Thyroid gland (tissue), 4 donors: ENCODE data around the gene IFT25. TPM values are rescaled to one million over a fixed set of nuclear protein-coding genes. Genes with fewer than 3 reads are reported as not detected.

ENCODE experiments used
- DNase-seq, 2 donors: peaks; one replicate each; pipeline ENCODE4 v3.0.0-alpha.2; 2019
- H3K27ac ChIP-seq, 3 donors: fragments of 200-600 bp; sonication (generic); 1 replicate in 2 of 3; 2 replicates in 1 of 3; pipeline ENCODE4 v1.5.1; 2016 to 2019; ENCODE audit warnings: mild to moderate bottlenecking in 1 of 3, moderate library complexity in 1 of 3
- H3K27me3 ChIP-seq: fragments of 200-600 bp; sonication (generic); one replicate; pipeline ENCODE4 v1.5.1; 2019
- H3K36me3 ChIP-seq, 2 donors: fragments of 200-600 bp; sonication (generic); one replicate each; pipeline ENCODE4 v1.5.1; 2016 to 2019
- H3K4me1 ChIP-seq, 2 donors: fragments of 200-600 bp; sonication (generic); one replicate each; pipeline ENCODE4 v1.5.1; 2017 to 2019
- H3K4me3 ChIP-seq, 3 donors: fragments of 200-600 bp; sonication (generic); replicated peaks in 1 of 3; 1 replicate in 2 of 3; 2 replicates in 1 of 3; pipeline ENCODE4 v1.5.1; 2016; ENCODE audit warnings: mild to moderate bottlenecking in 1 of 3
- H3K9me3 ChIP-seq: fragments of 200-600 bp; sonication (generic); one replicate; pipeline ENCODE4 v1.5.1; 2017
- POLR2A ChIP-seq, 2 donors: fragments of 450-650 bp; IDR thresholded peaks; one replicate each; pipeline ENCODE4 v1.6.1; 2017; ENCODE audit warnings: antibody characterized with exemption in 2 of 2, mild to moderate bottlenecking in 2 of 2, moderate library complexity in 1 of 2
- WGBS, 2 donors: methylation state at CpG; one replicate each; pipeline ENCODE4 v1.1.5; 2017; 5-methylcytosine and 5-hydroxymethylcytosine counted together
- intact Hi-C: fragments of 100-400 bp; cut with DNase I; formaldehyde crosslinking; loops from one replicate; pipeline ENCODE4 v1.15.1; 2023
- total RNA-seq, 4 donors: library from RNA; depleted of rRNA; stranded (reverse); fragments of >200 nt; gene quantifications; one replicate each; pipeline ENCODE4 v1.2.3, GENCODE V29; 2016
- TF ChIP-seq, protein P1 (sequence below), 6 experiments: fragments of 200-600 bp in 3 of 6; fragments of 450-650 bp in 3 of 6; sonication (generic) in 3 of 6; IDR thresholded peaks; one replicate each; pipeline ENCODE4 v1.5.1; 2016 to 2019; ENCODE audit warnings: antibody characterized with exemption in 6 of 6, mild to moderate bottlenecking in 2 of 6, inconsistent platforms in 1 of 6, moderate library complexity in 1 of 6

The IFT25 gene
- total RNA-seq, 4 donors from 2014 or later, result 42.4 to 116 (median 77.7) TPM

DNA sequence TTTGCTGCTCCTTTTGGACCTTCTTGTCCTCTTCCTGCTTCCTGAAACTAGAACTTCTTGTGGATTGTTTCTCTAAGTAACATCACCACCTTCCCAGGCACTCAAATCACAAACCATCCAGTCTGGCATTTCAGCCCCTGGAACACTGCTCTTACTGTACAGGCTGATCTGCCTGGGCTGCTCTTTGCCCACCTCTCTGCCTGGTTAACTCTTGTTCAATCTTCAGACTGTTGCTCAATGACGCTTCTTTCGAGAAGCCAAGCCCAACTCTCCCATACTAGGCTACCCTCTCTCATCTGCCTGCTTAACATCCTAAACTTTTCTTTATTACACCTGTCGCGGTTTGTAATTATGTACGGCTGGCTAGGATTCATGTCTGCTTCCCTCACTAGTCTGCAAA is 50.9 kb downstream of the IFT25 start:
- TF ChIP-seq POLR2A (IDR thresholded peaks at IDR 0.05), result no peak
- TF ChIP-seq, protein P1, sequence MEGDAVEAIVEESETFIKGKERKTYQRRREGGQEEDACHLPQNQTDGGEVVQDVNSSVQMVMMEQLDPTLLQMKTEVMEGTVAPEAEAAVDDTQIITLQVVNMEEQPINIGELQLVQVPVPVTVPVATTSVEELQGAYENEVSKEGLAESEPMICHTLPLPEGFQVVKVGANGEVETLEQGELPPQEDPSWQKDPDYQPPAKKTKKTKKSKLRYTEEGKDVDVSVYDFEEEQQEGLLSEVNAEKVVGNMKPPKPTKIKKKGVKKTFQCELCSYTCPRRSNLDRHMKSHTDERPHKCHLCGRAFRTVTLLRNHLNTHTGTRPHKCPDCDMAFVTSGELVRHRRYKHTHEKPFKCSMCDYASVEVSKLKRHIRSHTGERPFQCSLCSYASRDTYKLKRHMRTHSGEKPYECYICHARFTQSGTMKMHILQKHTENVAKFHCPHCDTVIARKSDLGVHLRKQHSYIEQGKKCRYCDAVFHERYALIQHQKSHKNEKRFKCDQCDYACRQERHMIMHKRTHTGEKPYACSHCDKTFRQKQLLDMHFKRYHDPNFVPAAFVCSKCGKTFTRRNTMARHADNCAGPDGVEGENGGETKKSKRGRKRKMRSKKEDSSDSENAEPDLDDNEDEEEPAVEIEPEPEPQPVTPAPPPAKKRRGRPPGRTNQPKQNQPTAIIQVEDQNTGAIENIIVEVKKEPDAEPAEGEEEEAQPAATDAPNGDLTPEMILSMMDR (IDR thresholded peaks at IDR 0.05), result no peak
- WGBS, 2 donors, result 58 to 82% methylated on average over 5 of the region's 5 CpGs
- Histone ChIP-seq H3K27ac (peak overlapping the region; percentile 42 to 91 (median 78)), H3K36me3 (no peaks in the 10 kb centered on the region), H3K4me1 (peaks cover 19 to 41% of the 10 kb centered on the region in 2 donors), H3K4me3 (peak overlapping the region; percentile 12 to 34 (median 20)), H3K9me3 (no peaks in the 10 kb centered on the region), H3K27me3 (no peaks in the 10 kb centered on the region)
- intact Hi-C loops, result no loop called here
- DNase-seq, result peak in 1 of 2 donors; percentile 27

GRCh38 chr1:53893999-53894636 is 51.4 kb downstream of the IFT25 start, which contains the start of gene DIO1:
Gene DIO1 (plus strand): TSS chr1:53894187. CDS start chr1:53894211, 24 bp downstream.
- intact Hi-C loops, result no loop called here
- H3K4me3 ChIP-seq, result peak within 1 kb of the TSS; percentile 12 to 34 (median 20)
- peak in 1 of 2 donors; percentile 80 for TF ChIP-seq POLR2A (IDR thresholded peaks at IDR 0.05)
- TF ChIP-seq, protein P1 (IDR thresholded peaks at IDR 0.05), result no peak
- no peaks in the 10 kb centered on the region for H3K36me3 ChIP-seq
- peak; percentile 87 to 90 for DNase-seq
- H3K9me3 ChIP-seq, result no peaks in the 10 kb centered on the region
- peaks cover 18 to 37% of the 10 kb centered on the region in 2 donors for H3K4me1 ChIP-seq
- peak within 1 kb of the TSS; percentile 43 to 91 (median 78) for H3K27ac ChIP-seq
- 45 to 57% methylated on average over 10 to 14 of the region's 14 CpGs for WGBS, 2 donors
- no peaks in the 10 kb centered on the region for H3K27me3 ChIP-seq

DNA sequence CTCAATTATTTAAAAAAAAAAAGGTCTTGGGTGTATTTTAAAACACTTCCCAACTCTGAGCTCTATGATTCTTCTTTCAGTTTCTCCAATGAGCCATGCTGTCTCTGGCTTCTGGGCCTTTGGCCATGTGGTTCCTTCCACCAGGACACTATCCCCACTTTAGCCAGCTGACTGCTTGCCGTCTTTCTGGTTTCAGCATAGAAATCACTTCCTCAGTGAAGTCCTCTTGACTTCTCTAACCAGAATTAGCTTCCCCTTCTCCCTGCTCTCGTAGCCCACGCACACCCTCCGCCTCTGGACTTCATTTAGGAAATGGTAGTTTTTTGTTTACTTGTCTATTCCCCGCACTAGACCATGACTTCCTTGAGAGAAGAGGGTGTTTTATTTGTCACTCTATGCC is 52.6 kb downstream of the IFT25 start:
- H3K36me3 ChIP-seq, result no peaks in the 10 kb centered on the region
- 76 to 79% methylated on average over 5 of the region's 5 CpGs for WGBS, 2 donors
- H3K4me1 ChIP-seq, result peaks cover 13 to 36% of the 10 kb centered on the region in 2 donors
- no peak for TF ChIP-seq POLR2A (IDR thresholded peaks at IDR 0.05)
- TF ChIP-seq, protein P1 (IDR thresholded peaks at IDR 0.05), result no peak
- intact Hi-C loops, result no loop called here
- no peak overlapping the region for H3K4me3 ChIP-seq
- no peaks in the 10 kb centered on the region for H3K9me3 ChIP-seq
- H3K27me3 ChIP-seq, result no peaks in the 10 kb centered on the region
- peak overlapping the region; percentile 43 to 91 (median 78) for H3K27ac ChIP-seq
- DNase-seq, result no peak

- 89 to 93% methylated on average over 2 of the region's 2 CpGs for WGBS, 2 donors
- no peak for TF ChIP-seq POLR2A (IDR thresholded peaks at IDR 0.05)
- TF ChIP-seq, protein P1 (IDR thresholded peaks at IDR 0.05), result no peak
- H3K36me3 ChIP-seq, result peaks cover 0 to 6% of the 10 kb centered on the region in 2 donors
- intact Hi-C loops, result no loop called here
- peaks cover 13 to 27% of the 10 kb centered on the region in 2 donors for H3K4me1 ChIP-seq
- H3K27me3 ChIP-seq, result no peaks in the 10 kb centered on the region
- DNase-seq, result no peak
- H3K9me3 ChIP-seq, result no peaks in the 10 kb centered on the region
- H3K4me3 ChIP-seq, result no peak overlapping the region
- no peak overlapping the region for H3K27ac ChIP-seq
Observed at GRCh38 chr1:53891678-53892077, 53.8 kb downstream of the IFT25 start.

DNA sequence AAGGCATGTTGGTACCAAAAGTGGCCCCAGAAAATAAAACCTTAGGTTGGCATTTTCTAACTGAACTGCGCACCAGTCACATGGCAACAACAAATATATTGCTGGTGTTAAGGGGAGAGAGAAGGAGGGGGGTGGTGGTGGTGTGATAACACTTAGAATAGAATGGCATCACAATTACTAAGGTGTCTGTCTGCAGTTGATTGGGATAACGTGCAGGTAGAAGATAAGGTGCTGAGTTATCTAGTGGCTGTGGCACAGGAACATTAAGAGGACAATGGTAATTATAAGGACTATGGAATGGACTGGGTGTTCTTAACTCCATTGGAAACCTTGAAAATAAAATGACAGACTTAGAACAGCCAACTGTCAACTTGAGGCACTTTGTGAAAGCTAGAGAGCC is 54.5 kb downstream of the IFT25 start:
- peak overlapping the region in 1 of 3 donors; percentile 75 for H3K27ac ChIP-seq
- no peak overlapping the region for H3K4me3 ChIP-seq
- TF ChIP-seq, protein P1 (IDR thresholded peaks at IDR 0.05), result no peak
- no peak for TF ChIP-seq POLR2A (IDR thresholded peaks at IDR 0.05)
- intact Hi-C loops, result no loop called here
- no peaks in the 10 kb centered on the region for H3K9me3 ChIP-seq
- peaks cover 13 to 27% of the 10 kb centered on the region in 2 donors for H3K4me1 ChIP-seq
- no peak for DNase-seq
- no peaks in the 10 kb centered on the region for H3K27me3 ChIP-seq
- 95 to 98% methylated on average over 2 of the region's 2 CpGs for WGBS, 2 donors
- peaks cover 0 to 6% of the 10 kb centered on the region in 2 donors for H3K36me3 ChIP-seq
